ENCODE data around the gene EML5.
"Not testable (repeated sequence)": the region's sequence is repeated elsewhere in the genome, so short reads cannot be mapped to it uniquely, and the experiment has no call there.

EML5 gene

DNA sequence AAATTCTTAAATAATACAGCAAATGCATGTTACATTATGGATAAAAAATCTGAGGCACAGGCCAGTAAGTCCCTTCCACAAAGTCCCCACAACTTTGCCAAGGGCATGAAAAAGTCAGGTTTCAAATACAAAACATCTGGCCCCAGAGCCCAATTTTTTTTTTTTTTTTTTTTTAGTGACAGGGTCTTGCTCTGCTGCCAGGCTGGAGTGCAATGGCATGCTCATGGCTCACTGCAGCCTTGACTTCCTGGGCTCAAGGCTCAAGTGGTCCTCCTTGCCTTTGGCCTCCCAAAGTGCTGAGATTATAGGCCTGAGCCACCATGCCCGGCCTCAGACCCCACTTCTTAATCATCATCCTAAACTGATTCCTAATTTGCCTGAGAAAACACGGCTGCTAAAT is 28.6 kb upstream of the EML5 start:
- no peak for TF ChIP-seq CTCF (IDR thresholded peaks at IDR 0.05; ENCODE audit: low read depth, low read length)
- no peak for TF ChIP-seq MYC (IDR thresholded peaks at IDR 0.05; ENCODE audit: low read depth, low read length)
- no peak for TF ChIP-seq POLR2A (IDR thresholded peaks at IDR 0.05; ENCODE audit: extremely low read depth, insufficient read length)
- no peak overlapping the region for H3K4me3 ChIP-seq (ENCODE audit: low read depth, low read length)
- no peak for DNase-seq (ENCODE audit: low read depth)

DNA sequence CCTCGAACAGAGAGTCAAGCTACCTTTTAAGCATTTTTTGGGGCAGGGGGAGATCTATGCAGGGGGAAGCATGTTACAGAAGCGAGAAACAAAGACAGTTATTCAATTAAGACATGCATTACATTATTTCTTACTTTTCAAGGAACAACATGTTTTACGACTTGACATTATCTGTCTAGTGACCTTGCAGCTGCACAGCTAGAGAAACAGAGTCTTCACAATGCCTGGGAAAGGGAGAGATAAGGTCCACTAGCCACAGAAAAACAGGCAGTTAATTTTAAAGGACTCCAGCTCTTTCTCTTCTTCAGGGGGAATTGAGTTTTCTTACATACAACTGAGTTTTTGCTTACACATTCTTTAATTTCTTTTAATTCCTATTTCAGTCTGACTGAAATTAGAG is 26.9 kb upstream of the EML5 start:
- DNase-seq (ENCODE audit: low read depth); H3K4me3 ChIP-seq (ENCODE audit: low read depth, low read length): not testable (repeated sequence)

DNA sequence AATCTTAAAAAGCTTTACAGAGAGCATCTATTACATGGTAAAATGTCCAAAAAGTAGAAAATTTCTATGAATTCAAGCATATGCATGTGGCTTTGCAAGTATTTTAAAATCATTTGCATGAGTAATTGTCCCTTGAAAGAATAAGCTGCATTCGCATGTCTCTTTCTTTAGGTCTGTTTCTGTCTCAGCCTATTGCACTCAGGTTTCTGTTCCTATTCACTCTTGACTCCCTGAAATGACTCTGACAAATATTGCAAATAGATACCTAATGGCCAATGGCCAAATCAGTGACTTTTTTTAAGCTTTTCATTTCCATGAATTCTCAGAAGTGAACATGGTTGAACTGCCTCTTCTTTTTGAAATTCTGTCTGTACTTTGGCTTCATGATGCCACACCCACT is 25.3 kb upstream of the EML5 start:
- DNase-seq (ENCODE audit: low read depth), result no peak
- no peak overlapping the region for H3K4me3 ChIP-seq (ENCODE audit: low read depth, low read length)
- TF ChIP-seq POLR2A (IDR thresholded peaks at IDR 0.05; ENCODE audit: extremely low read depth, insufficient read length) (no peak), MAX (IDR thresholded peaks at IDR 0.05; ENCODE audit: low read depth, low read length) (no peak), CTCF (IDR thresholded peaks at IDR 0.05; ENCODE audit: low read depth, low read length) (no peak)

DNA sequence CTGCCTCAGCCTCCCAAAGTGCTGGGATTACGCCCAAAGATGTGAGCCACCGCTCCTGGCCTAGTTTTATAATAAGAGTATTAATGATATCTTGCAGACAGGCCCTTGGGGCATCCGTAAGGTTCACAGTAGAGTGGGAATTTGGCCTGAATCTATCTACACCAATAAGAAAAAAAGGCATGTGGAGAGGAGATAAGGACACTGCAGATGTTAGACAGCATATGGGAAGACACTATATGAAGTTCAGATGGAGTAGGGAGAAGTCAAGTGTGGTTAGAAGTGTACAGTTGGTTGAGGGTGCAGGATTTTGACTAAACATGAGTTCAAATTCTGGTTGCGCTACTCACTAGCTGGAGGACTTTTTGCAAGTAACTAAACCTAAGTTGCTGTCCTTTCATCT is 23.2 kb upstream of the EML5 start:
- H3K4me3 ChIP-seq (ENCODE audit: low read depth, low read length), result no peak overlapping the region
- TF ChIP-seq CTCF (IDR thresholded peaks at IDR 0.05; ENCODE audit: low read depth, low read length) (no peak), MAX (IDR thresholded peaks at IDR 0.05; ENCODE audit: low read depth, low read length) (no peak), MYC (IDR thresholded peaks at IDR 0.05; ENCODE audit: low read depth, low read length) (no peak), POLR2A (IDR thresholded peaks at IDR 0.05; ENCODE audit: extremely low read depth, insufficient read length) (no peak)
- no peak for DNase-seq (ENCODE audit: low read depth)

- no peak overlapping the region for H3K4me3 ChIP-seq (ENCODE audit: low read depth, low read length)
- DNase-seq (ENCODE audit: low read depth), result no peak
- no peak for TF ChIP-seq CTCF (IDR thresholded peaks at IDR 0.05; ENCODE audit: low read depth, low read length)
- TF ChIP-seq MAX (IDR thresholded peaks at IDR 0.05; ENCODE audit: low read depth, low read length), result no peak
- TF ChIP-seq POLR2A (IDR thresholded peaks at IDR 0.05; ENCODE audit: extremely low read depth, insufficient read length), result no peak
- TF ChIP-seq MYC (IDR thresholded peaks at IDR 0.05; ENCODE audit: low read depth, low read length), result no peak
Measured at GRCh38 chr14:88808359-88808758, 15.6 kb upstream of the EML5 start.

DNA sequence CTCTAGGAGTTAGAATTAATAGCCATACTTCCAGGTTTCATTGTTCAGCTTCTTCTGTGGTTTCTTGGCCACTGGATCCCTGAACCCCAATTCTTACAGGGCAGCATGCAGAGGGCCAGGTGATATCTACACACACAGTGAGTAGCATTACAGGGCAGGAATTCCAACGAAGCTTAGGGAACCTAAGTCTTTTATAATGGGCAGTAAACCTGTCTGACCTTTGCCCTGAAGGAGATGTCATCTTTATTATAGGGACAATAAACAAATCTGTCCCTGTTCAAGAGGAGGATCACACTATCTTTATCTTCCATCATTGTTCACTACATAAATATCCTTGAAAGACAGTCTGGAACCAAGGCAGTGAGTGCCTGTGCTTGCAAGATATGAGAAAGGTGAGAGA is 11.7 kb upstream of the EML5 start:
- DNase-seq (ENCODE audit: low read depth), result no peak
- TF ChIP-seq CTCF (IDR thresholded peaks at IDR 0.05; ENCODE audit: low read depth, low read length) (no peak), MAX (IDR thresholded peaks at IDR 0.05; ENCODE audit: low read depth, low read length) (no peak), POLR2A (IDR thresholded peaks at IDR 0.05; ENCODE audit: extremely low read depth, insufficient read length) (no peak), MYC (IDR thresholded peaks at IDR 0.05; ENCODE audit: low read depth, low read length) (no peak)

More for the DNA sequence above, 11.7 kb upstream of the EML5 start:
- H3K4me3 ChIP-seq (ENCODE audit: low read depth, low read length), result no peak overlapping the region
